B cell (primary cell): ENCODE data around the gene CHD6. TPM values are rescaled to one million over a fixed set of nuclear protein-coding genes. Genes with fewer than 3 reads are reported as not detected.

Experiments used
- ATAC-seq: fragments of 200-7000 bp; cut with Tn5 transposase; one replicate; pipeline ENCODE4 v1.10.0; 2021; ENCODE audit warnings: low read depth, mild to moderate bottlenecking, moderate number of reproducible peaks, moderate library complexity
- CTCF ChIA-PET: fragments of 350-600 bp; sonication (Branson Sonifier 250); formaldehyde crosslinking; loops from one replicate; lab custom pipeline; 2021; ENCODE audit warnings: antibody characterized with exemption, inconsistent platforms; lab: Charles Lee
- POLR2A ChIA-PET: fragments of 350-600 bp; sonication (Branson Sonifier 250); formaldehyde crosslinking; loops from one replicate; lab custom pipeline; 2021; ENCODE audit warnings: antibody characterized with exemption; lab: Charles Lee
- DNase-seq: peaks from one replicate; pipeline ENCODE4 v3.0.0; 2013
- H2AFZ ChIP-seq: 2 replicates; pipeline ENCODE4 v1.6.1; 2012; ENCODE audit warnings: mild to moderate bottlenecking, low read depth, low read length; ENCODE audit not compliant: insufficient read depth, poor library complexity, severe bottlenecking
- H3K27ac ChIP-seq, 2 donors: 1 replicate in 1 of 2; 2 replicates in 1 of 2; pipeline ENCODE4 v1.5.1; 2012 to 2013; ENCODE audit warnings: low read length in 2 of 2, mild to moderate bottlenecking in 2 of 2, moderate library complexity in 1 of 2
- H3K27me3 ChIP-seq, 4 experiments: fragments of 200-600 bp in 1 of 4; sonication (generic) in 1 of 4; replicated peaks in 1 of 4; 1 replicate in 2 of 4; 2 replicates in 2 of 4; pipeline versions ENCODE4 v1.6.1 to v1.7.0; 2013 to 2016; ENCODE audit warnings: low read length in 3 of 4, mild to moderate bottlenecking in 2 of 4, mixed read lengths in 1 of 4, moderate library complexity in 1 of 4; ENCODE audit not compliant: insufficient read depth in 4 of 4, control insufficient read depth in 3 of 4; ENCODE audit errors: control extremely low read depth in 1 of 4
- H3K36me3 ChIP-seq, 2 experiments: replicated peaks in 1 of 2; 1 replicate in 1 of 2; 2 replicates in 1 of 2; pipeline versions ENCODE4 v1.6.1 to v1.7.1; 2013; ENCODE audit warnings: low read length in 1 of 2; ENCODE audit not compliant: insufficient read depth in 2 of 2, control insufficient read depth in 1 of 2; ENCODE audit errors: control extremely low read depth in 1 of 2, extremely low read depth in 1 of 2
- H3K4me1 ChIP-seq, 2 donors: fragments of 200-600 bp in 1 of 2; sonication (generic) in 1 of 2; 1 replicate in 1 of 2; 2 replicates in 1 of 2; pipeline versions ENCODE4 v1.5.1 to v1.6.1; 2013 to 2017; ENCODE audit warnings: low read length in 2 of 2; ENCODE audit not compliant: control insufficient read depth in 2 of 2, insufficient read depth in 2 of 2
- H3K4me2 ChIP-seq: replicated peaks from 2 replicates; pipeline ENCODE3; 2012; ENCODE audit warnings: mild to moderate bottlenecking, low read depth, low read length; ENCODE audit not compliant: poor library complexity, severe bottlenecking
- H3K4me3 ChIP-seq, 5 experiments: fragments of 200-600 bp in 1 of 5; sonication (generic) in 1 of 5; 1 replicate in 3 of 5; 2 replicates in 2 of 5; pipeline versions ENCODE4 v1.5.1 to v1.7.0; 2011 to 2016; ENCODE audit warnings: low read length in 4 of 5, mild to moderate bottlenecking in 4 of 5, low read depth in 2 of 5, control low read depth in 1 of 5, moderate library complexity in 1 of 5; ENCODE audit not compliant: insufficient read depth in 1 of 5; ENCODE audit errors: control extremely low read depth in 1 of 5, extremely low read depth in 1 of 5
- H3K79me2 ChIP-seq: fragments of 200-600 bp; sonication (generic); one replicate; pipeline ENCODE4 v1.6.0; 2016; ENCODE audit warnings: low read length; ENCODE audit not compliant: control insufficient read depth, insufficient read depth
- H3K9ac ChIP-seq: fragments of 200-600 bp; sonication (generic); 2 replicates; pipeline ENCODE4 v1.6.1; 2017; ENCODE audit warnings: mild to moderate bottlenecking, low read length, moderate library complexity
- H3K9me3 ChIP-seq, 3 donors: one replicate each; pipeline versions ENCODE4 v1.6.1 to v1.7.1; 2013; ENCODE audit warnings: low read length in 2 of 3; ENCODE audit not compliant: control insufficient read depth in 2 of 3, insufficient read depth in 1 of 3; ENCODE audit errors: control extremely low read depth in 1 of 3
- H4K20me1 ChIP-seq: 2 replicates; pipeline ENCODE4 v1.6.0; 2012; ENCODE audit warnings: mild to moderate bottlenecking, low read length; ENCODE audit not compliant: insufficient read depth, control insufficient read depth, poor library complexity, severe bottlenecking
- H3K27ac Mint-ChIP-seq: one replicate; pipeline ENCODE4 v1.8.0; 2021; ENCODE audit warnings: mixed read lengths
- H3K27me3 Mint-ChIP-seq: one replicate; pipeline ENCODE4 v1.8.0; 2021; ENCODE audit warnings: mixed read lengths
- H3K4me1 Mint-ChIP-seq: one replicate; pipeline ENCODE4 v1.8.0; 2021; ENCODE audit warnings: mixed read lengths
- H3K4me3 Mint-ChIP-seq: one replicate; pipeline ENCODE4 v1.8.0; 2021; ENCODE audit warnings: mixed read lengths
- H3K9me3 Mint-ChIP-seq: one replicate; pipeline ENCODE4 v1.8.0; 2022; ENCODE audit warnings: mixed read lengths; ENCODE audit not compliant: insufficient read depth
- CTCF ChIP-seq: fragments of 200-600 bp; IDR thresholded peaks from one replicate; pipeline ENCODE4 v1.8.0; 2022; ENCODE audit warnings: antibody characterized with exemption, mild to moderate bottlenecking
- EZH2 ChIP-seq: IDR thresholded peaks from 2 replicates; pipeline ENCODE4 v1.6.1; 2012; ENCODE audit warnings: borderline replicate concordance, low read depth, mild to moderate bottlenecking, moderate library complexity, low read length; ENCODE audit not compliant: insufficient read depth, poor library complexity, severe bottlenecking
- WGBS: methylation state at CpG from one replicate; pipeline ENCODE4 v1.1.5; 2013; ENCODE audit warnings: missing lambda C conversion rate; ENCODE audit not compliant: insufficient coverage; 5-methylcytosine and 5-hydroxymethylcytosine counted together
- intact Hi-C: fragments of 100-400 bp; cut with micrococcal nuclease; formaldehyde crosslinking; loops from one replicate; pipeline ENCODE4 v1.10.0; 2022
- polyA plus RNA-seq: library from polyadenylated mRNA; depleted of rRNA; stranded (reverse); fragments of >200 nt; gene quantifications from 2 replicates; pipeline ENCODE4 v1.2.3, GENCODE V29; 2012
- total RNA-seq, 2 donors: library from RNA; stranded (reverse); fragments of 120-200 nt in 1 of 2; gene quantifications; 1 replicate in 1 of 2; 2 replicates in 1 of 2; pipeline versions ENCODE4 v1.2.3 to v1.2.4, GENCODE V29; 2013 to 2022

CHD6 gene
- total and polyA plus RNA-seq, 2 donors (not counting 1 experiment from before 2014, with no cell fraction given): 10.3 to 117 TPM

- no CpG with 5 or more reads among the region's 1 CpG for WGBS
- H3K79me2 ChIP-seq: no peaks in the 10 kb centered on the region
- H2AFZ ChIP-seq: no peak overlapping the region
Observed at GRCh38 chr20:41627001-41627495, 8.9 kb upstream of the CHD6 start.

More at GRCh38 chr20:41627001-41627495, 8.9 kb upstream of the CHD6 start:
- Histone ChIP-seq H3K36me3 (no peaks in the 10 kb centered on the region), H4K20me1 (no peaks in the 10 kb centered on the region), H3K9ac (no peak overlapping the region), H3K4me3 (no peak overlapping the region), H3K4me2 (no peak overlapping the region), H3K27ac (no peak overlapping the region), H3K4me1 (peaks cover 5 to 8% of the 10 kb centered on the region in 2 donors), H3K9me3 (peaks cover 1 to 8% (median 8%) of the 10 kb centered on the region in 3 donors), H3K27me3 (no peaks in the 10 kb centered on the region)
- Mint-ChIP-seq H3K9me3 (peaks cover 6% of the 10 kb centered on the region), H3K4me1 (peaks cover 10% of the 10 kb centered on the region), H3K4me3 (no peak overlapping the region), H3K27me3 (no peaks in the 10 kb centered on the region), H3K27ac (no peak overlapping the region)
- intact Hi-C loops: no loop called here
- DNase-seq (no peak), ATAC-seq (no peak)
- POLR2A ChIA-PET: no interaction called here
- CTCF ChIA-PET: no interaction called here
- no peak for TF ChIP-seq CTCF
- TF ChIP-seq EZH2: no peak
